Subcutaneous abdominal adipose tissue (tissue), 5 donors: ENCODE results near the gene FGD3.

Experiments
- H3K27ac ChIP-seq: one replicate; pipeline ENCODE4 v1.7.0; 2013; ENCODE audit warnings: low read depth, mild to moderate bottlenecking, inconsistent platforms, low read length, moderate library complexity
- H3K27me3 ChIP-seq, 5 donors: one replicate each; pipeline ENCODE4 v1.7.0; 2013; ENCODE audit warnings: low read length in 5 of 5, inconsistent platforms in 1 of 5; ENCODE audit not compliant: control insufficient read depth in 5 of 5, insufficient read depth in 4 of 5
- H3K36me3 ChIP-seq, 5 donors: one replicate each; pipeline ENCODE4 v1.7.0; 2013; ENCODE audit warnings: low read length in 5 of 5; ENCODE audit not compliant: control insufficient read depth in 5 of 5, insufficient read depth in 5 of 5
- H3K4me1 ChIP-seq, 5 donors: one replicate each; pipeline ENCODE4 v1.7.0; 2013; ENCODE audit warnings: low read length in 5 of 5, mild to moderate bottlenecking in 3 of 5, moderate library complexity in 1 of 5; ENCODE audit not compliant: control insufficient read depth in 5 of 5, insufficient read depth in 5 of 5
- H3K4me3 ChIP-seq, 5 donors: one replicate each; pipeline ENCODE4 v1.7.0; 2013; ENCODE audit warnings: low read length in 5 of 5, low read depth in 1 of 5
- H3K9ac ChIP-seq, 5 donors: one replicate each; pipeline ENCODE4 v1.7.0; 2013; ENCODE audit warnings: low read length in 5 of 5, mild to moderate bottlenecking in 4 of 5, moderate library complexity in 3 of 5
- H3K9me3 ChIP-seq, 5 donors: one replicate each; pipeline ENCODE4 v1.7.0; 2013; ENCODE audit warnings: low read length in 5 of 5; ENCODE audit not compliant: control insufficient read depth in 5 of 5
- donor health status: healthy.
- donor health status: healthy.
- donor health status: healthy.
- donor health status: healthy.
- donor health status: healthy.

FGD3 gene

DNA sequence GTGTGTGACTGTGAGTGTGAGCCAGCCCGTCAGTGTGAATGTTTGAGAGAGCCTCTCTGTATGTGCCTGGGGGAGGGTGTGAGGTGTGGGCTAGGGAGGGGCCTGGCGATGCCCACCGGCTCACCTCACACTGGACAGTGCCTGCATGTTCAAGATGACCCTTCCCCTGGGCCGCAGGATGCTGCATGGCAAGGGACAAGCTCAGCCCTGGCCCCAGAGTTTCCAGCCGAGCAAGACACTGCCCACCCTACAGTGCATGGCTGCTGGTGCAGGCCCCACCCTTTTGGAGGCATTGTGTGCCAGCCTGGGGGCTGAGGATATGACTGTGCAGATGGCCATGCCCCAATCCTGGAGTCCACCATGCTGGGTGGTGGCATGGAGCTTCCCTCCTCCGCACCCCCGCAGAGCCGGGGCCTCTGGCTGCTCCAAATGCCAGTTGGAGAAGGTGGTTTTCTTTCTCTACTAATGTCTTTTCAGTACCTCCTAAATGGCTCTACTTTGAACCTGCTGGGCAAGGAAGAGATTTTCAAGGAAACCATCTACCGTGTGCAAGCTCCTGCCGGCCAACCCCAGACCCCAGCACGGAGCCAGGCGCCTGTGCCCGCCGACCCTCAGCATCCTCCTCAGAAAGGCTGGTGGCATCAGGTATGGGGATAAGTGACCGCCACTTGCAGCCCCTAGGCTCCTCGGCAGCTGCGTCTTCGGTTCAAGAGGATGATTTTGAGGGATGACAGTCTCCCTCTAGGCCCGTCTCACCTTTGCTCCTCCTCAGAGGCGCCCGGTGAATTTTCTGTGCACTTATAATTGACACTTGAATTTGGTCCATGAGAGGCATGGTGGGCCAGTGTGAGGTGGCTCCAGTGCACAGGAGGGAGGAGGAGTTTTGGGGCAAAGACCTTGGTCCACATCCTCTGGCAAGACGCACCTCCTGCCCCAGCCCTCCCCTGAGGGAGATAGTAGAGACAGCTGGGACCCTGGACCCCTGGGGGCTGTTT, 27.7 kb downstream of the FGD3 start:
- Histone ChIP-seq H3K4me1 (peaks cover 0 to 2% (median 0%) of the 10 kb centered on the region in 5 donors), H3K4me3 (no peak overlapping the region), H3K27ac (no peak overlapping the region), H3K27me3 (no peaks in the 10 kb centered on the region), H3K9me3 (no peaks in the 10 kb centered on the region), H3K36me3 (peaks cover 0 to 18% (median 0%) of the 10 kb centered on the region in 5 donors), H3K9ac (peak overlapping the region in 1 of 5 donors; percentile 24)

GRCh38 chr9:92976431-92976830, 29.1 kb downstream of the FGD3 start:
- H3K9me3 ChIP-seq, result no peaks in the 10 kb centered on the region
- no peak overlapping the region for H3K4me3 ChIP-seq
- H3K27ac ChIP-seq, result no peak overlapping the region
- peaks cover 0 to 18% (median 0%) of the 10 kb centered on the region in 5 donors for H3K36me3 ChIP-seq
- H3K9ac ChIP-seq, result no peak overlapping the region
- H3K4me1 ChIP-seq, result peaks cover 0 to 2% (median 0%) of the 10 kb centered on the region in 5 donors
- no peaks in the 10 kb centered on the region for H3K27me3 ChIP-seq

DNA sequence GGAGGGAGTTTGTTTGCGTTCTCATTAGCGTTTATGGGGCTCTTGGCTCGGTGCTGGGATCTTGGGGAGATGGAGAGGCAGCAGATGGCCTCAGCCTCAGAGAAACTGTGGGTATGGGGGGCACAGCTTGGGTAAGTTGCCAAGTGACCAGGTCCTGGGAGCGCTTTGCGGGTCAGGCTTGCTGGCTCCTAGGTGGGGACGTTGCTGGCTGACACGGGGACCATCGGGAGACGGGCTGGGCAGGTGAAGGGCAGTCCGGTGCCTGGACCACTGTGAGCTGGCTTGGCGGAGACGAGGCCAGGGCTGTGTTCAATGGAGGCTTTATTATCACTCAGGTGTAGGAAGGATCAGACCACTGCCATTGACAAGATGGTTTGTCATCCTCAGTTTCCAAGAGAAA, 30.0 kb downstream of the FGD3 start:
- no peak overlapping the region for H3K27ac ChIP-seq

DNA sequence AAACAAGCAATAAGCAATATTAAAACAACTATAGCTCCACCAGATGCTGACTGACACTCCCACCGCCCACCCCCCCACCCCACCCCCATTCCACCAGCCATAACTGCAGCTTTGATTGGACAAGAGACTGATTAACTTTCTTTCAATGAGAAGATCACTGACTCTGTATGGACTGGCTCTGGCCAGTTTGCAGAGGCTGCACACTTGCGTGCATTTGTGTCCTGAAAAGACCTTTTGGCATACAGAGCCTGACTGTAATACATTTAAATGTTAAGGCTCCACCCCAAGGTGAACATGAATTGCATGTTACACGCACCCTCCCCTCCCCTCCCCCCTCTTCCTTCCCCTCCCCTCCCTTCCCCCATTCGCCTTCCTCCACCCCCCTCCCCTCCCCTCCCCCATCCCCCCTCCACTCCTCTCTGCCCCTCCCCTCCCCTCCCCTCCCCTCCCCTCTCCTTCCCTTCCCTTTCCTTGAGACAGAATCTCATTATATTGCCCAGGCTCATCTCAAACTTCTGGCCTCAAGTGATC, 31.1 kb downstream of the FGD3 start:
- peaks cover 0 to 2% (median 0%) of the 10 kb centered on the region in 5 donors for H3K4me1 ChIP-seq
- H3K9me3 ChIP-seq, result peaks cover 0 to under 1% (median 0%) of the 10 kb centered on the region in 5 donors
- H3K27me3 ChIP-seq, result no peaks in the 10 kb centered on the region
- H3K27ac ChIP-seq, result no peak overlapping the region
- H3K9ac ChIP-seq, result no peak overlapping the region
- H3K36me3 ChIP-seq, result peaks cover 0 to 18% (median 0%) of the 10 kb centered on the region in 5 donors
- H3K4me3 ChIP-seq, result no peak overlapping the region

More for the DNA sequence above, 30.0 kb downstream of the FGD3 start:
- peaks cover 0 to 2% (median 0%) of the 10 kb centered on the region in 5 donors for H3K4me1 ChIP-seq
- H3K9ac ChIP-seq, result no peak overlapping the region
- H3K27me3 ChIP-seq, result no peaks in the 10 kb centered on the region
- H3K9me3 ChIP-seq, result no peaks in the 10 kb centered on the region
- peaks cover 0 to 18% (median 0%) of the 10 kb centered on the region in 5 donors for H3K36me3 ChIP-seq
- no peak overlapping the region for H3K4me3 ChIP-seq

- Histone ChIP-seq H3K4me3 (no peak overlapping the region), H3K36me3 (peaks cover 0 to 18% (median 0%) of the 10 kb centered on the region in 5 donors), H3K9ac (no peak overlapping the region), H3K4me1 (peaks cover 0 to 2% (median 0%) of the 10 kb centered on the region in 5 donors), H3K9me3 (peaks cover 4 to 11% (median 8%) of the 10 kb centered on the region in 5 donors), H3K27ac (no peak overlapping the region), H3K27me3 (no peaks in the 10 kb centered on the region)
Observed at GRCh38 chr9:92979283-92980056, 32.1 kb downstream of the FGD3 start.

DNA sequence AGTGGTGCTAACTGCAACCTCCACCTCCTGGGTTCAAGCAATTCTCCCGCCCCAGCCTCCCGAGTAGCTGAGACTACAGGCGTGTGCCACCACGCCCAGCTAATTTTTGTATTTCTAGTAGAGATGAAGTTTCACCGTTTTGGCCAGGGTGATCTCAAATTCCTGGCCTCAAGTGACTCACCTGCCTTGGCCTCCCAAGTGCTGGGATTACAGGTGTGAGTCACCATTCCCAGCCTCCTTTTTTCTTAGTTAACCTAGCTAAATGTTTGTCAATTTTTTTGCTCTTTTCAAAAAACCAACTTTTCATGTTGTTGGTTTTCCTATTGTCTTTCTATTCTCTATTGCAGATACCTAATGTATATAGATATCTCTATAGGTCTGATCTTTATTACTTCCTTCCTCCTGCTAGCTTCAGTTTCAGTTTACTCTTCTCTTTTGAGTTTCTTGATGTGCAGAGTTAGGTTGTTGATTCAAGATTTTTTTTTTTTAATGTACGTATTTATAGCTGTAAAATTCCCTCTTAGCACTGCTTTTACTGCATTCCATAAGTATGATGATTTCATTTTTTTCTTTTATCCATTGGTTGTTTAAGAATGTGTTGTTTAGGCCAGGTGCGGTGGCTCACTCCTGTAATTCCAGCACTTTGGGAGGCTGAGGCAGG, 32.9 kb downstream of the FGD3 start:
- Histone ChIP-seq H3K36me3 (peaks cover 0 to 18% (median 0%) of the 10 kb centered on the region in 5 donors), H3K4me1 (peaks cover 0 to 2% (median 0%) of the 10 kb centered on the region in 5 donors), H3K27ac (no peak overlapping the region), H3K9ac (no peak overlapping the region), H3K27me3 (no peaks in the 10 kb centered on the region), H3K9me3 (peaks cover 4 to 18% (median 13%) of the 10 kb centered on the region in 5 donors), H3K4me3 (no peak overlapping the region)

- H3K27me3 ChIP-seq, result no peaks in the 10 kb centered on the region
- H3K4me3 ChIP-seq, result no peak overlapping the region
- no peak overlapping the region for H3K27ac ChIP-seq
- no peak overlapping the region for H3K9ac ChIP-seq
- H3K9me3 ChIP-seq, result peaks cover 4 to 21% (median 13%) of the 10 kb centered on the region in 5 donors
- H3K36me3 ChIP-seq, result peaks cover 0 to 5% (median 0%) of the 10 kb centered on the region in 5 donors
- peaks cover 0 to 4% (median 0%) of the 10 kb centered on the region in 5 donors for H3K4me1 ChIP-seq
Observed at GRCh38 chr9:92982130-92982529, 34.8 kb downstream of the FGD3 start.

DNA sequence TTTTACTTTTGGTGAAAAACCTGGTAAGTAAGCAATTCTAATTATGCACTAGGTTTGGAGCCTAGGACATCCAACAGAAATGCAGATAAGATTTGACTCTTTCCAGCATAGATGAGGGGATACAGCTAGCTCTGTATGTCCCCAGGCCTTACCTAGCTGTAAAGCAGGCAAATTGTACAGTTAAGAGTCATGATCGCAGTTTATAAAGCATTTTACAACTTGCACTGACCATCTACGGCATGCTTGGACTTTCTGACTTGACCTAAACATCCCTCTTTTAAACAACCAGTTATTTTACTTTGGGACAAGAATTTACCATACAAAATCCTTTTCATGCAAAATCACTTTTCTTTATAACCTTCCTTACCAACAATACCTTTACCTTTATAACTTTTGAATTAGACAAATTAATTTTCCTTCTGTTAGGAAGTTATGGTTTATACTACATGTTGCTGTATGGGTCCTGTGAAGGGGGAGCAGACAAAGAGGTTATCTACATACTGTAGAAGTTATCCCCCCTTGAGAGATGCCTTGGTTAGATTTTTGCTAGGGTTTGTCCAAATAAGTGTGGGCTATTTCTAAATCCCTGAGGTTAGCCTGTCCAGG, 36.8 kb downstream of the FGD3 start:
- no peaks in the 10 kb centered on the region for H3K27me3 ChIP-seq
- peaks cover 4 to 21% (median 13%) of the 10 kb centered on the region in 5 donors for H3K9me3 ChIP-seq
- H3K36me3 ChIP-seq, result no peaks in the 10 kb centered on the region
- H3K9ac ChIP-seq, result no peak overlapping the region
- H3K4me3 ChIP-seq, result no peak overlapping the region
- no peak overlapping the region for H3K27ac ChIP-seq
- peaks cover 0 to 2% (median 0%) of the 10 kb centered on the region in 5 donors for H3K4me1 ChIP-seq

DNA sequence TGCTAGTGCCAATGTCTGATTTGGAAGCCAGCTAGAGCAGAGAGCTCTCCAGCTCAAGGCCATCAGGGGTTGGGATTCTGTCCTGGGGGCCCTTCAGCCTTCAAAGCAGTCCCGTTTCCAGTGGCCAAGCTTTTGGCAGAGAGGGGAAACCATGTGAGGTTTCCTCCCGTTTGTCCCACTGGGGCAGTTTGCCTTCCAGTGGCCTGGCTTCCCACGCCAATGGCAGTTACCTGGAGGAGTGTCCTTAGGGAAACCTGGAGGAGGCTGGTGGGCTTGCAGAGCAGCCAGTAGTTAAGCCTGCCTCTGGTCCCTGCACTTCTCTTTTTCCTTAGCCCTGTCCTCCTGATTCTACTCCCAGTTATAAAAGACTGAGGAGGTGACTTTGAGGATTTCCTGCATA, 37.7 kb downstream of the FGD3 start:
- Histone ChIP-seq H3K27ac (no peak overlapping the region), H3K4me3 (no peak overlapping the region), H3K9me3 (peaks cover 4 to 21% (median 13%) of the 10 kb centered on the region in 5 donors), H3K36me3 (no peaks in the 10 kb centered on the region), H3K4me1 (peaks cover 0 to 2% (median 0%) of the 10 kb centered on the region in 5 donors), H3K9ac (no peak overlapping the region), H3K27me3 (no peaks in the 10 kb centered on the region)
